CD4-positive, alpha-beta memory T cell (primary cell): Measurements from ENCODE around the gene EIF5B. TPM values are rescaled to one million over a fixed set of nuclear protein-coding genes. Genes with fewer than 3 reads are reported as not detected.
A peak's percentile ranks its signal among the peaks of the same experiment; 100 is the strongest.
"Not testable (repeated sequence)": the region's sequence is repeated elsewhere in the genome, so short reads cannot be mapped to it uniquely, and the experiment has no call there.

ENCODE experiments used
- CTCF ChIA-PET: fragments of 350-600 bp; sonication (Branson Sonifier 250); formaldehyde crosslinking; loops from one replicate; lab custom pipeline; 2021; ENCODE audit warnings: inconsistent platforms; ENCODE audit not compliant: partially characterized antibody; lab: Charles Lee
- POLR2A ChIA-PET: fragments of 350-600 bp; sonication (Branson Sonifier 250); formaldehyde crosslinking; loops from one replicate; lab custom pipeline; 2021; ENCODE audit not compliant: partially characterized antibody; lab: Charles Lee
- DNase-seq, 5 donors: peaks; one replicate each; pipeline versions ENCODE4 v3.0.0 to v3.0.0-alpha.2; 2020 to 2022; ENCODE audit warnings: mixed read lengths in 1 of 5
- H3K27ac ChIP-seq: one replicate; pipeline ENCODE4 v1.7.0; 2013; ENCODE audit warnings: low read depth, low read length
- H3K27me3 ChIP-seq: 2 replicates; pipeline ENCODE4 v1.7.0; 2013; ENCODE audit warnings: mild to moderate bottlenecking, low read length, moderate library complexity; ENCODE audit not compliant: insufficient read depth
- H3K36me3 ChIP-seq: 2 replicates; pipeline ENCODE4 v1.7.0; 2013; ENCODE audit warnings: mild to moderate bottlenecking, low read length, moderate library complexity; ENCODE audit not compliant: insufficient read depth
- H3K4me1 ChIP-seq: 2 replicates; pipeline ENCODE4 v1.7.0; 2013; ENCODE audit warnings: mild to moderate bottlenecking, low read length, moderate library complexity; ENCODE audit not compliant: insufficient read depth
- H3K4me3 ChIP-seq, 2 donors: one replicate each; pipeline ENCODE4 v1.7.0; 2013; ENCODE audit warnings: low read length in 2 of 2, mild to moderate bottlenecking in 1 of 2
- H3K9me3 ChIP-seq, 2 donors: one replicate each; pipeline ENCODE4 v1.7.0; 2013; ENCODE audit warnings: low read length in 2 of 2, control low read depth in 1 of 2; ENCODE audit not compliant: control insufficient read depth in 1 of 2
- H3K27ac Mint-ChIP-seq, 7 donors: one replicate each; pipeline ENCODE4 v1.8.0; 2020 to 2021; ENCODE audit warnings: mixed read lengths in 7 of 7, mild to moderate bottlenecking in 6 of 7, inconsistent platforms in 3 of 7, moderate library complexity in 3 of 7
- H3K27me3 Mint-ChIP-seq, 2 donors: one replicate each; pipeline ENCODE4 v1.8.0; 2020 to 2021; ENCODE audit warnings: mixed read lengths in 2 of 2
- H3K36me3 Mint-ChIP-seq, 2 donors: one replicate each; pipeline ENCODE4 v1.8.0; 2020 to 2021; ENCODE audit warnings: mixed read lengths in 2 of 2, inconsistent platforms in 1 of 2, mild to moderate bottlenecking in 1 of 2
- H3K4me1 Mint-ChIP-seq, 4 donors: one replicate each; pipeline ENCODE4 v1.8.0; 2020 to 2021; ENCODE audit warnings: mixed read lengths in 4 of 4, mild to moderate bottlenecking in 1 of 4
- H3K4me3 Mint-ChIP-seq, 8 donors: one replicate each; pipeline ENCODE4 v1.8.0; 2020 to 2021; ENCODE audit warnings: mixed read lengths in 8 of 8, mild to moderate bottlenecking in 7 of 8, moderate library complexity in 6 of 8, inconsistent platforms in 3 of 8
- H3K9me3 Mint-ChIP-seq, 8 donors: one replicate each; pipeline ENCODE4 v1.8.0; 2020 to 2021; ENCODE audit warnings: mixed read lengths in 8 of 8, mild to moderate bottlenecking in 5 of 8, inconsistent platforms in 3 of 8, moderate library complexity in 1 of 8
- intact Hi-C: fragments of 100-400 bp; cut with micrococcal nuclease; formaldehyde crosslinking; loops from one replicate; pipeline ENCODE4 v1.15.1; 2023
- polyA plus RNA-seq, 2 donors: library from polyadenylated mRNA; unstranded; fragments of 300-500 nt; fragmentation: Illumina TruSeq; gene quantifications; one replicate each; pipeline ENCODE4 v1.2.3, GENCODE V29; 2021
- total RNA-seq, 2 experiments: library from RNA; stranded (reverse); gene quantifications; one replicate each; pipeline ENCODE4 v1.2.3, GENCODE V29; 2021

The EIF5B gene
- total and polyA plus RNA-seq, 4 experiments from 2014 or later: 1.8 to 44.2 (median 26.4) TPM

DNA sequence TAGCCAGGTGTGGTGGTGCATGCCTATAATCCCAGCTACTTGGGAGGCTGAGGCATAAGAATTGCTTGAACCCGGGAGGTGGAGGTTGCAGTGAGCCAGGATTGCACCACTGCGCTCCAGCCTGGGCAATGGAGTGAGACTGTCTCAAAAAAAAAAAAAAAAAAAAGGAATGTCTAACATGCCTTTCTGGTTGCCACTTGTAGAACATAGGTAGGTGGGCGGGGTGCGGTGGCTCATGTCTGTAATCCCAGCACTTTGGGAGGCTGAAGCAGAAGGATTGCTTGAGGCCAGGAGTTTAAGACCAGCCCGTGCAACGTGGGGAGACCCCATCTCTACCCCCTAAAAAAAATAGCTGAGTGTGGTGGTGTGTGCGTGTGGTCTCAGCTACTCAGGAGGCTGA lies 8.3 kb downstream of the EIF5B start:
- H3K9me3 Mint-ChIP-seq, H3K27ac ChIP-seq, H3K27me3 ChIP-seq, H3K36me3 Mint-ChIP-seq, H3K9me3 ChIP-seq, H3K4me3 Mint-ChIP-seq, H3K4me3 ChIP-seq, intact Hi-C loops, DNase-seq, H3K27ac Mint-ChIP-seq, CTCF ChIA-PET, H3K36me3 ChIP-seq, H3K27me3 Mint-ChIP-seq: not testable (repeated sequence)
- POLR2A ChIA-PET: interaction anchor here (3.4 kb wide), 1 partner anchor 8 kb away, joined by 12 read pairs; the partner anchor contains the start of gene EIF5B
- peaks cover 41 to 77% (median 47%) of the 10 kb centered on the region in 4 donors for H3K4me1 Mint-ChIP-seq
- H3K4me1 ChIP-seq: peaks cover 37% of the 10 kb centered on the region

DNA sequence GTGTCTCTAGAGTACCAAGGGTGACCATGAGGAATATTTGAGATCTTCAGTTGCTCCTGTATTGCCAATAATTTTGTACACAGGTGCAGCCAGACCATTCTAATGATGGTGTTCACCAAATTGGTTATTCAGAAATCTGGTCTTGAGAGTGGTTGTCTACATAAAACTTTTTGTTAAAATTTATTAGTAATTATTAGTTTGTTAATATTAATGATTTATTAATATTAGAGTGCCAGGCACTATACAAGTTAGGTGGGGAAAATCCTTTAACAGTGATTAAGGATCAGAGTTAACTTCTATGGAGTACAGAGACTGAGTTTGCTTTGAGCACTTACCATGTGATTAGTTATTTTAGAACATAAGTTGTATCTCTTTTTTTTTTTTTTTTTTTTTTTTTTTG lies 9.0 kb downstream of the EIF5B start:
- H3K4me3 ChIP-seq: no peak overlapping the region
- H3K9me3 ChIP-seq: no peaks in the 10 kb centered on the region
- POLR2A ChIA-PET: interaction anchor here (3.4 kb wide), 1 partner anchor 9 kb away, joined by 12 read pairs; the partner anchor contains the start of gene EIF5B
- H3K4me3 Mint-ChIP-seq: no peak overlapping the region
- peaks cover 0 to 7% of the 10 kb centered on the region in 2 donors for H3K36me3 Mint-ChIP-seq
- CTCF ChIA-PET: no interaction called here
- H3K4me1 Mint-ChIP-seq: peaks cover 44 to 77% (median 51%) of the 10 kb centered on the region in 4 donors
- no peaks in the 10 kb centered on the region for H3K27me3 ChIP-seq
- no peak overlapping the region for H3K27ac Mint-ChIP-seq
- no peaks in the 10 kb centered on the region for H3K27me3 Mint-ChIP-seq
- H3K9me3 Mint-ChIP-seq: no peaks in the 10 kb centered on the region
- H3K27ac ChIP-seq: no peak overlapping the region
- intact Hi-C loops: no loop called here
- DNase-seq: no peak
- peaks cover 41% of the 10 kb centered on the region for H3K4me1 ChIP-seq
- H3K36me3 ChIP-seq: no peaks in the 10 kb centered on the region

DNA sequence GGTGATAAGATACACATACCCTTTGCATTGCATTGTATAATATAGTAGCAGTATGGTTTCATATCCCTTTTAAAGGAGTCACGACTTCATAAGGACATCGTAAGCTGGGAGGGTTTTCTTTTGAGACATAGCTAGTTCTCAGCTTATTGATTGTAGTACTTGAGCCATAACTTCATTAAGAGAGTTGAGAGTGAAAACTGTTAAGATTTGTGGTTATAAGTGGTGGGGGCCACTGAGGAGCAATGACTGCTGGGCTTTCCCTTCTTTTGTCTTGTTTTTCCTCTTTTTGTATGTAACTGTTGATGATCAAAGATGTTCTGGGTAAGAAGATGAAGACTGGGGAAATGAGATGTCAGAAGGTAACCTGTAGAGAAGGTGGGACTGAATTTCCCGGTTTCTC lies 11.0 kb downstream of the EIF5B start:
- peaks cover 0 to 6% of the 10 kb centered on the region in 2 donors for H3K36me3 Mint-ChIP-seq
- no peaks in the 10 kb centered on the region for H3K36me3 ChIP-seq
- no peaks in the 10 kb centered on the region for H3K27me3 Mint-ChIP-seq
- ChIA-PET POLR2A (interaction anchor here (3.4 kb wide), 1 partner anchor 11 kb away, joined by 12 read pairs; the partner anchor contains the start of gene EIF5B), CTCF (interaction anchor here (1.5 kb wide), 1 partner anchor 11 kb away, joined by 8 read pairs; the partner anchor contains the start of gene EIF5B)
- peaks cover 38 to 73% (median 51%) of the 10 kb centered on the region in 4 donors for H3K4me1 Mint-ChIP-seq
- peak overlapping the region; percentile 4 to 84 (median 57) for H3K27ac Mint-ChIP-seq
- H3K27me3 ChIP-seq: no peaks in the 10 kb centered on the region
- no peaks in the 10 kb centered on the region for H3K9me3 ChIP-seq
- peak overlapping the region in 3 of 8 donors; percentile 11 to 52 (median 38) for H3K4me3 Mint-ChIP-seq
- H3K4me3 ChIP-seq: no peak overlapping the region
- intact Hi-C loops: no loop called here
- H3K9me3 Mint-ChIP-seq: no peaks in the 10 kb centered on the region
- H3K27ac ChIP-seq: no peak overlapping the region
- peaks cover 45% of the 10 kb centered on the region for H3K4me1 ChIP-seq
- DNase-seq: peak in 1 of 5 donors; percentile 8

DNA sequence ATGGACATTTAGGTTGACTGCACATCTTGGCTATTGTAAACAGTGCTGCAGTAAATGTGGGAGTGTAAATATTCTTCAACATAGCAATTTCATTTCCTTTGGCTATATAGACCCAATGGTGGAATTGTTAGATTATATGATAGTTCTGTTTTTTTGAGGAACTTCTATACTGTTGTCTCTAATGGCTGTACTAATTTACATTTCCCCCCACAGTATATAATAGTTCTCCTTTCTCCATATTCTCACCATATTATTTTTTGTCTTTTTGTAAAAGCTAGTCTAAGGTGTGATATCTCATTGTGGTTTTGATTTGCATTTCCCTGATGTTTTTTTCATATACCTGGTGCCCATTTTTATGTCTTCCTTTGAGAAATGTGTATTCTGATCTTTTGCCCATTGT lies 13.0 kb downstream of the EIF5B start:
- H3K4me3 Mint-ChIP-seq: peak overlapping the region in 1 of 8 donors; percentile 66
- H3K27ac ChIP-seq: no peak overlapping the region
- no peaks in the 10 kb centered on the region for H3K9me3 Mint-ChIP-seq
- ChIA-PET CTCF (interaction anchor here (1.3 kb wide), 1 partner anchor 13 kb away, joined by 3 read pairs; the partner anchor contains the start of gene EIF5B), POLR2A (no interaction called here)
- intact Hi-C loops: no loop called here
- no peaks in the 10 kb centered on the region for H3K36me3 ChIP-seq
- peak overlapping the region in 3 of 7 donors; percentile 24 to 65 (median 54) for H3K27ac Mint-ChIP-seq
- H3K36me3 Mint-ChIP-seq: no peaks in the 10 kb centered on the region
- no peak for DNase-seq
- H3K4me1 Mint-ChIP-seq: peaks cover 43 to 73% (median 57%) of the 10 kb centered on the region in 4 donors
- no peak overlapping the region for H3K4me3 ChIP-seq
- no peaks in the 10 kb centered on the region for H3K27me3 ChIP-seq
- H3K4me1 ChIP-seq: peaks cover 55% of the 10 kb centered on the region
- no peaks in the 10 kb centered on the region for H3K9me3 ChIP-seq
- H3K27me3 Mint-ChIP-seq: no peaks in the 10 kb centered on the region

DNA sequence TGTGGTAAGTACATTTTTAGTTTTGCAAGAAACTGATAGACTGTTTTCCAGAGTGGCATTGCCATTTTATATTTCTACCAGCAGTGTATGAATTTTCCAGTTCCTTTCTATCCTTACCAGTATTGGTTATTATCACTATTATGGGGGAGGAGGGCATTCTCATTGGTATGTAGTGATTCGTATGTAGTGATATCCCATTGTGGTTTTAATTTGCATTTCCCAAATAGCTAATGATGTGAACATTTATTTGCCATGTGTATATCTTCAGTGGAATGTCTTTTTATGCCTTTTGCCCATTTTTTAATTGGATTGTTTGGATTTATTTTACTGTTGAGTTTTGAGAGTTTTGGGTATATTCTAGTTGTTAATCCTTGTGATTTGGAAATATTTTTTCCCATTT lies 16.9 kb downstream of the EIF5B start:
- peaks cover 35% of the 10 kb centered on the region for H3K4me1 ChIP-seq
- no peaks in the 10 kb centered on the region for H3K36me3 ChIP-seq
- CTCF ChIA-PET: interaction anchor here (1.2 kb wide), 1 partner anchor 17 kb away, joined by 3 read pairs; the partner anchor contains the start of genes EIF5B and TXNDC9
- H3K27me3 Mint-ChIP-seq: no peaks in the 10 kb centered on the region
- DNase-seq: no peak
- H3K4me3 ChIP-seq: no peak overlapping the region
- intact Hi-C loops: no loop called here
- H3K36me3 Mint-ChIP-seq: no peaks in the 10 kb centered on the region
- H3K27ac Mint-ChIP-seq: peak overlapping the region in 1 of 7 donors; percentile 15
- POLR2A ChIA-PET: interaction anchor here (1.1 kb wide), 1 partner anchor 18 kb away, joined by 3 read pairs; the partner anchor contains the start of gene TXNDC9
- H3K9me3 ChIP-seq: no peaks in the 10 kb centered on the region
- peaks cover 41 to 64% (median 50%) of the 10 kb centered on the region in 4 donors for H3K4me1 Mint-ChIP-seq
- H3K27me3 ChIP-seq: no peaks in the 10 kb centered on the region
- H3K27ac ChIP-seq: no peak overlapping the region
- H3K9me3 Mint-ChIP-seq: no peaks in the 10 kb centered on the region
- peak overlapping the region in 1 of 8 donors; percentile 9 for H3K4me3 Mint-ChIP-seq

DNA sequence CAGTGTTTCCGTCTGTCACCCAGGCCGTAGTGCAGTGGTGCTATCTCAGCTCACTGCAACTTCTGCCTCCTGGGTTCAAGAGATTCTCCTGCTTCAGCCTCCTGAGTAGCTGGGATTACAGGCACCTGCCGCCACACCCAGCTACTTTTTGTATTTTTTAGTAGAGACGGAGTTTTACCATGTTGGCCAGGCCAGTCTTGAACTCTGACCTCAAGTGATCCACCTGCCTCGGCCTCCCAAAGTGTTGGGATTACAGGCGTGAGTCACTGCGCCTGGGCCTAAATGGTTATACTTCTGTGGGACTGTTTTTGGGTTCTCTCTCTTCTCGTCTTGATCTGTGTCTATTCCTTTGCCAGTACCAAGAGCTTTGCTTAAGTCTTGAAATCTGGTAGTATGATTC lies 17.6 kb downstream of the EIF5B start:
- DNase-seq, H3K36me3 Mint-ChIP-seq, H3K4me3 ChIP-seq, H3K27me3 Mint-ChIP-seq, H3K9me3 Mint-ChIP-seq, H3K36me3 ChIP-seq, intact Hi-C loops, H3K27me3 ChIP-seq, H3K27ac ChIP-seq, H3K27ac Mint-ChIP-seq, H3K9me3 ChIP-seq: not testable (repeated sequence)
- peak overlapping the region in 1 of 8 donors; percentile 4 for H3K4me3 Mint-ChIP-seq
- POLR2A ChIA-PET: interaction anchor here (1.1 kb wide), 1 partner anchor 19 kb away, joined by 3 read pairs; the partner anchor contains the start of gene TXNDC9
- CTCF ChIA-PET: interaction anchor here (1.2 kb wide), 1 partner anchor 18 kb away, joined by 3 read pairs; the partner anchor contains the start of genes EIF5B and TXNDC9
- H3K4me1 Mint-ChIP-seq: peaks cover 37 to 58% (median 46%) of the 10 kb centered on the region in 4 donors
- peaks cover 29% of the 10 kb centered on the region for H3K4me1 ChIP-seq

DNA sequence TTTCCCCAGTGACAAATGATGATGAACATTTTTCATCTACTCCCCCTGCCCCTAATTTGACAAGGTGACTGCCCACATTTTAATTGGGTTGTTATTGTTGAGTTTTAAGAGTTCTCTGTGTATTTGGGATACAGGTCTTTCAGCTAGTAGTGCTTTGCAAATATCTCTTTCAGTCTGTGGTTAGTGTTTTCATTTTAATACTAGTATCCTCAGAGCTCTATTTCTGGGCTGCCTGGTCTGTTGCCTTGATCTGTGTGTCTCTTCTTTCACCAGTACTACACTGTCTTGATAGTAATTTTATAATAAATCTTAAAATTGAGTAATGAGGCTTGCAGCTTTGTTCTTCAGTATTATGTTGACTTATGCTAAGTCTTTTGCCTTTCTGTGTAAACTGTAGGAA lies 19.7 kb downstream of the EIF5B start:
- no peaks in the 10 kb centered on the region for H3K27me3 ChIP-seq
- no peak overlapping the region for H3K27ac ChIP-seq
- peaks cover 11 to 16% of the 10 kb centered on the region in 2 donors for H3K36me3 Mint-ChIP-seq
- ChIA-PET POLR2A (interaction anchor here (1.1 kb wide), 1 partner anchor 9 kb away, joined by 3 read pairs; no protein-coding TSS in a partner anchor), CTCF (interaction anchor here (1.7 kb wide), 1 partner anchor 20 kb away, joined by 6 read pairs; the partner anchor contains the start of gene EIF5B)
- no peak overlapping the region for H3K4me3 ChIP-seq
- no peak overlapping the region for H3K27ac Mint-ChIP-seq
- intact Hi-C loops: no loop called here
- H3K4me3 Mint-ChIP-seq: no peak overlapping the region
- H3K4me1 ChIP-seq: peaks cover 11% of the 10 kb centered on the region
- H3K9me3 ChIP-seq: no peaks in the 10 kb centered on the region
- H3K9me3 Mint-ChIP-seq: no peaks in the 10 kb centered on the region
- peaks cover 26 to 40% (median 32%) of the 10 kb centered on the region in 4 donors for H3K4me1 Mint-ChIP-seq
- DNase-seq: no peak
- no peaks in the 10 kb centered on the region for H3K27me3 Mint-ChIP-seq
- H3K36me3 ChIP-seq: peaks cover 8% of the 10 kb centered on the region
